ENCODE data around the gene KCNK5.

DNA sequence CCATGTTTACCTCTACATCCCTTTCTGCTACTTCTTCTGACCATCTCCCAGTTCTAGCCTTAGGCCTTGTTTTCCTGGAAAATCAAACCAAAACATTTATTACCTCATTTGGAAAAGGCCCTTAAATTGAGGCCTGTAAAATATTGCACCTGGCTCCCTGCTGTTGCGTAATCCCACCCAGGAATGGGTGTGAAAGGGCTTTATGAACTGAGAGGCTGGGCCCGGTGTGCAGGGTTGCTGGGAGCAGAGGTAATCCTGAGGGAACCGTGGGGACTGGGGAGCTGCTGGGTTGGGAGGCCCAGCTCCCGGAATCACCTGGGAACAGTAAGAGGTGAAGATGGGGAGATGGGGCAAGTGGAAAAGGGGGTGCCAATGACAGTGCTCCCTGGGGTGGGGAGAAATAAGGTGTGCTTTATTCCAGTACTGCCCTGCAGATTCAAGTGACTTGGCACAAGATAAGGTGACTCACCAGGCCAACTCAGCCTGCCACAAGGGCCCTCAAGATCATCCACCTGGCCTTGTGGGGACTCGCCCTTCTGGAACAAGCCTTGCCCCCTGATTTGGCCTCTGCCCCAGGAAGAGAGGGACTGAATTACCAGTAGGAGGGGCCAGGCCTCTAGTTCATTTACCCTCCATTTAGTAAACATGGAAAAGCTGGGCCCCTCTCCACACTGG lies 44.2 kb downstream of the KCNK5 start:
- TF ChIP-seq, protein P1, sequence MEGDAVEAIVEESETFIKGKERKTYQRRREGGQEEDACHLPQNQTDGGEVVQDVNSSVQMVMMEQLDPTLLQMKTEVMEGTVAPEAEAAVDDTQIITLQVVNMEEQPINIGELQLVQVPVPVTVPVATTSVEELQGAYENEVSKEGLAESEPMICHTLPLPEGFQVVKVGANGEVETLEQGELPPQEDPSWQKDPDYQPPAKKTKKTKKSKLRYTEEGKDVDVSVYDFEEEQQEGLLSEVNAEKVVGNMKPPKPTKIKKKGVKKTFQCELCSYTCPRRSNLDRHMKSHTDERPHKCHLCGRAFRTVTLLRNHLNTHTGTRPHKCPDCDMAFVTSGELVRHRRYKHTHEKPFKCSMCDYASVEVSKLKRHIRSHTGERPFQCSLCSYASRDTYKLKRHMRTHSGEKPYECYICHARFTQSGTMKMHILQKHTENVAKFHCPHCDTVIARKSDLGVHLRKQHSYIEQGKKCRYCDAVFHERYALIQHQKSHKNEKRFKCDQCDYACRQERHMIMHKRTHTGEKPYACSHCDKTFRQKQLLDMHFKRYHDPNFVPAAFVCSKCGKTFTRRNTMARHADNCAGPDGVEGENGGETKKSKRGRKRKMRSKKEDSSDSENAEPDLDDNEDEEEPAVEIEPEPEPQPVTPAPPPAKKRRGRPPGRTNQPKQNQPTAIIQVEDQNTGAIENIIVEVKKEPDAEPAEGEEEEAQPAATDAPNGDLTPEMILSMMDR (IDR thresholded peaks at IDR 0.05) = no peak
- no peak for TF ChIP-seq POLR2A (IDR thresholded peaks at IDR 0.05)
